IMR-90 (cell line): Measurements from ENCODE around the gene RPP30. TPM values are rescaled to one million over a fixed set of nuclear protein-coding genes. Genes with fewer than 3 reads are reported as not detected.

Experiments used
- ATAC-seq: fragments of 200-7000 bp; cut with Tn5 transposase; 2 replicates; pipeline ENCODE4 v1.9.1; 2020; ENCODE audit warnings: low read depth, mild to moderate bottlenecking, moderate library complexity
- BruUV-seq: library from RNA; stranded (reverse); fragments of 400-500 nt; replicated peaks from 2 replicates; lab custom pipeline; 2021; lab: Mats Ljungman, UMichigan
- CTCF ChIA-PET: fragments of 300-600 bp; formaldehyde crosslinking; extraction: SDS; loops from one replicate; lab custom pipeline; 2021; ENCODE audit warnings: antibody characterized with exemption; lab: Yijun Ruan, JAX
- POLR2A ChIA-PET: fragments of 300-600 bp; sonication (Branson Sonifier 250); formaldehyde crosslinking; loops from one replicate; lab custom pipeline; 2022; ENCODE audit warnings: antibody characterized with exemption; ENCODE audit not compliant: unreplicated experiment; lab: Charles Lee
- DNase-seq: peaks from one replicate; pipeline ENCODE4 v3.0.0; 2013
- H2AFZ ChIP-seq: replicated peaks from 2 replicates; pipeline ENCODE3; 2013; ENCODE audit warnings: low read length, mild to moderate bottlenecking; ENCODE audit not compliant: poor library complexity
- H2AK5ac ChIP-seq: 2 replicates; pipeline ENCODE4 v1.6.1; 2013; ENCODE audit warnings: low read depth, low read length, inconsistent platforms
- H2AK9ac ChIP-seq: replicated peaks from 2 replicates; pipeline ENCODE3; 2013; ENCODE audit warnings: mild to moderate bottlenecking, low read depth, low read length, moderate library complexity; ENCODE audit not compliant: poor library complexity
- H2BK120ac ChIP-seq: 2 replicates; pipeline ENCODE4 v1.6.1; 2013; ENCODE audit warnings: low read depth, low read length, inconsistent platforms
- H2BK15ac ChIP-seq: 3 replicates; pipeline ENCODE4 v1.6.1; 2013; ENCODE audit warnings: low read depth, low read length, inconsistent platforms
- H2BK20ac ChIP-seq: 2 replicates; pipeline ENCODE4 v1.6.1; 2013; ENCODE audit warnings: low read depth, mild to moderate bottlenecking, inconsistent platforms, low read length, moderate library complexity
- H2BK5ac ChIP-seq: 2 replicates; pipeline ENCODE4 v1.6.1; 2013; ENCODE audit warnings: mild to moderate bottlenecking, low read depth, low read length, inconsistent platforms; ENCODE audit not compliant: poor library complexity, severe bottlenecking
- H3K14ac ChIP-seq: replicated peaks from 2 replicates; pipeline ENCODE4 v1.6.1; 2013; ENCODE audit warnings: low read depth, low read length, inconsistent platforms
- H3K18ac ChIP-seq: 2 replicates; pipeline ENCODE4 v1.6.1; 2013; ENCODE audit warnings: low read depth, low read length, control low read depth
- H3K23ac ChIP-seq: 2 replicates; pipeline ENCODE4 v1.6.1; 2013; ENCODE audit warnings: low read depth, low read length, inconsistent platforms
- H3K27ac ChIP-seq: 2 replicates; pipeline ENCODE4 v1.5.1; 2013; ENCODE audit warnings: mild to moderate bottlenecking, control low read depth, low read length; ENCODE audit not compliant: insufficient read depth
- H3K27me3 ChIP-seq: 2 replicates; pipeline ENCODE4 v1.6.1; 2013; ENCODE audit warnings: low read length; ENCODE audit not compliant: control insufficient read depth, insufficient read depth
- H3K36me3 ChIP-seq: 2 replicates; pipeline ENCODE4 v1.6.1; 2013; ENCODE audit warnings: low read length, mixed read lengths; ENCODE audit not compliant: control insufficient read depth, insufficient read depth
- H3K4ac ChIP-seq: 2 replicates; pipeline ENCODE4 v1.6.1; 2013; ENCODE audit warnings: low read depth, low read length, inconsistent platforms
- H3K4me1 ChIP-seq: 2 replicates; pipeline ENCODE4 v1.6.1; 2013; ENCODE audit warnings: low read length, mixed read lengths; ENCODE audit not compliant: control insufficient read depth, insufficient read depth
- H3K4me2 ChIP-seq: 2 replicates; pipeline ENCODE4 v1.6.1; 2013; ENCODE audit warnings: low read depth, mild to moderate bottlenecking, control low read depth, low read length, moderate library complexity
- H3K4me3 ChIP-seq: 2 replicates; pipeline ENCODE4 v1.5.1; 2013; ENCODE audit warnings: low read depth, mild to moderate bottlenecking, control low read depth, low read length, moderate library complexity; ENCODE audit not compliant: insufficient read depth
- H3K56ac ChIP-seq: 2 replicates; pipeline ENCODE4 v1.6.1; 2013; ENCODE audit warnings: low read length, inconsistent platforms; ENCODE audit not compliant: insufficient read depth; ENCODE audit errors: extremely low read depth
- H3K79me1 ChIP-seq, 2 experiments: 2 replicates each; pipeline ENCODE4 v1.6.1; 2013; ENCODE audit warnings: low read length in 2 of 2, inconsistent platforms in 1 of 2, low read depth in 1 of 2
- H3K9ac ChIP-seq: 2 replicates; pipeline ENCODE4 v1.6.1; 2013; ENCODE audit warnings: low read depth, low read length, control low read depth
- H3K9me1 ChIP-seq: 2 replicates; pipeline ENCODE4 v1.6.1; 2013; ENCODE audit warnings: low read length, inconsistent platforms; ENCODE audit not compliant: insufficient read depth
- H3K9me3 ChIP-seq: 2 replicates; pipeline ENCODE4 v1.6.1; 2013; ENCODE audit warnings: low read length; ENCODE audit not compliant: control insufficient read depth, insufficient read depth
- H4K20me1 ChIP-seq: 2 replicates; pipeline ENCODE4 v1.6.1; 2013; ENCODE audit warnings: low read length, inconsistent platforms; ENCODE audit not compliant: insufficient read depth
- H4K5ac ChIP-seq: 2 replicates; pipeline ENCODE4 v1.6.1; 2013; ENCODE audit warnings: mild to moderate bottlenecking, low read depth, low read length, control low read depth
- H4K8ac ChIP-seq, 2 experiments: 2 replicates each; pipeline ENCODE4 v1.6.1; 2013; ENCODE audit warnings: low read depth in 2 of 2, low read length in 2 of 2, control low read depth in 1 of 2, inconsistent platforms in 1 of 2
- H4K91ac ChIP-seq: 2 replicates; pipeline ENCODE4 v1.6.1; 2013; ENCODE audit warnings: low read depth, low read length, inconsistent platforms; ENCODE audit not compliant: insufficient read depth
- BHLHE40 ChIP-seq: fragments of 150-350 bp; IDR thresholded peaks from 2 replicates; pipeline ENCODE4 v1.6.1; 2016; ENCODE audit warnings: mild to moderate bottlenecking, low read depth, low read length
- CEBPB ChIP-seq: IDR thresholded peaks from 2 replicates; pipeline ENCODE4 v1.6.1; 2012; ENCODE audit warnings: low read depth, low read length, improper control_type of control experiment
- CHD1 ChIP-seq: IDR thresholded peaks from 2 replicates; pipeline ENCODE4 v1.6.1; 2012; ENCODE audit warnings: low read depth, low read length, improper control_type of control experiment
- ELK1 ChIP-seq: fragments of 150-350 bp; IDR thresholded peaks from 2 replicates; pipeline ENCODE4 v1.6.1; 2016; ENCODE audit warnings: low read depth, mild to moderate bottlenecking, low read length, moderate library complexity, borderline replicate concordance
- FOS ChIP-seq: fragments of 150-350 bp; IDR thresholded peaks from 2 replicates; pipeline ENCODE4 v1.6.1; 2016; ENCODE audit warnings: low read depth, low read length
- MAFK ChIP-seq: IDR thresholded peaks from 2 replicates; pipeline ENCODE4 v1.6.1; 2012; ENCODE audit warnings: low read depth, low read length, improper control_type of control experiment
- MAZ ChIP-seq: IDR thresholded peaks from 2 replicates; pipeline ENCODE4 v1.6.1; 2012; ENCODE audit warnings: low read depth, mild to moderate bottlenecking, low read length, improper control_type of control experiment, moderate library complexity, borderline replicate concordance
- MXI1 ChIP-seq: IDR thresholded peaks from 2 replicates; pipeline ENCODE4 v1.6.1; 2012; ENCODE audit warnings: low read depth, mild to moderate bottlenecking, low read length, moderate library complexity, borderline replicate concordance
- NFE2L2 ChIP-seq: fragments of 150-350 bp; IDR thresholded peaks from 2 replicates; pipeline ENCODE4 v1.6.1; 2016; ENCODE audit warnings: low read depth, mild to moderate bottlenecking, low read length
- POLR2A ChIP-seq: IDR thresholded peaks from 2 replicates; pipeline ENCODE4 v1.6.1; 2012; ENCODE audit warnings: mild to moderate bottlenecking, low read depth, low read length
- RCOR1 ChIP-seq: IDR thresholded peaks from 2 replicates; pipeline ENCODE4 v1.6.1; 2012; ENCODE audit warnings: mild to moderate bottlenecking, low read length, improper control_type of control experiment; ENCODE audit not compliant: insufficient replicate concordance
- USF2 ChIP-seq: fragments of 150-350 bp; IDR thresholded peaks from 2 replicates; pipeline ENCODE4 v1.6.1; 2017; ENCODE audit warnings: mild to moderate bottlenecking, antibody characterized with exemption, low read length, low read depth
- WGBS, 2 experiments: methylation state at CpG; one replicate each; pipeline versions ENCODE4 v1.1.5 to v1.1.7; 2013; ENCODE audit warnings: missing lambda C conversion rate in 2 of 2; ENCODE audit not compliant: insufficient read length in 1 of 2; ENCODE audit errors: extremely low coverage in 2 of 2; 5-methylcytosine and 5-hydroxymethylcytosine counted together
- dilution Hi-C: fragments of 300-500 bp; cut with HindIII; formaldehyde crosslinking; loops from one replicate; pipeline ENCODE4 v1.14.3; 2018; ENCODE audit warnings: low sequenced_read_pairs; ENCODE audit not compliant: unreplicated experiment
- in situ Hi-C: fragments of 300-500 bp; cut with MboI; formaldehyde crosslinking; loops from 3 replicates; pipeline ENCODE4 v1.14.3; 2019; ENCODE audit warnings: low sequenced_read_pairs, inconsistent platforms, mixed read lengths
- intact Hi-C: fragments of 100-400 bp; cut with micrococcal nuclease; formaldehyde crosslinking; loops from 2 replicates; pipeline ENCODE4 v1.10.0; 2022
- polyA plus RNA-seq, 3 experiments: library from polyadenylated mRNA; depleted of rRNA; stranded (reverse); fragments of >200 nt; gene quantifications; 2 replicates each; pipeline ENCODE4 v1.2.3, GENCODE V29; 2012; ENCODE audit warnings: low replicate concordance in 1 of 3
- total RNA-seq: library from RNA; depleted of rRNA; stranded (reverse); fragments of >200 nt; gene quantifications from 2 replicates; pipeline ENCODE4 v1.2.3, GENCODE V29; 2012

The RPP30 gene
- total and polyA plus RNA-seq, 2 of the 4 experiments (the other 2 are of a cell fraction), result 27.6 to 45.2 TPM

- Histone ChIP-seq H4K91ac (no peak overlapping the region), H3K79me1 (no peaks in the 10 kb centered on the region), H2AFZ (no peak overlapping the region), H3K4me1 (no peaks in the 10 kb centered on the region), H3K27ac (no peak overlapping the region), H3K9me3 (no peaks in the 10 kb centered on the region), H3K9me1 (no peaks in the 10 kb centered on the region), H2BK120ac (no peak overlapping the region), H2AK5ac (no peak overlapping the region), H3K18ac (no peak overlapping the region), H4K20me1 (no peaks in the 10 kb centered on the region), H4K5ac (no peak overlapping the region), H3K4me3 (no peak overlapping the region), H2BK15ac (no peak overlapping the region), H3K4ac (no peak overlapping the region), H3K14ac (no peak overlapping the region), H2AK9ac (no peak overlapping the region), H4K8ac (no peak overlapping the region), H3K36me3 (no peaks in the 10 kb centered on the region), H2BK20ac (no peak overlapping the region), H3K27me3 (peaks cover 2% of the 10 kb centered on the region), H3K23ac (no peak overlapping the region), H2BK5ac (no peak overlapping the region), H3K56ac (no peak overlapping the region), H3K4me2 (no peak overlapping the region), H3K9ac (no peak overlapping the region)
- dilution Hi-C loops (no loop called here), in situ Hi-C loops (no loop called here), intact Hi-C loops (no loop called here)
- no CpG with 5 or more reads among the region's 1 CpG for WGBS, 2 experiments
- CTCF ChIA-PET, result no interaction called here
- POLR2A ChIA-PET, result no interaction called here
- TF ChIP-seq BHLHE40 (no peak), RCOR1 (no peak), USF2 (no peak), ELK1 (no peak), POLR2A (no peak), MXI1 (no peak), CHD1 (no peak), MAZ (no peak), FOS (no peak), MAFK (no peak), CEBPB (no peak), NFE2L2 (no peak)
- ATAC-seq, result no peak
- no TSS peak for BruUV-seq
- DNase-seq, result no peak
Observed at GRCh38 chr10:90842725-90843124, 29.0 kb upstream of the RPP30 start.
